HG03135 (cell line): ENCODE data around the gene KIF27.
"Not testable (repeated sequence)": the region's sequence is repeated elsewhere in the genome, so short reads cannot be mapped to it uniquely, and the experiment has no call there.

Source experiments
- ATAC-seq: cut with Tn5 transposase; IDR thresholded peaks from one replicate; pipeline ENCODE4 v1.9.1; 2021; ENCODE audit warnings: mild to moderate bottlenecking, moderate library complexity; ENCODE audit not compliant: unreplicated experiment

KIF27 gene, protein sequence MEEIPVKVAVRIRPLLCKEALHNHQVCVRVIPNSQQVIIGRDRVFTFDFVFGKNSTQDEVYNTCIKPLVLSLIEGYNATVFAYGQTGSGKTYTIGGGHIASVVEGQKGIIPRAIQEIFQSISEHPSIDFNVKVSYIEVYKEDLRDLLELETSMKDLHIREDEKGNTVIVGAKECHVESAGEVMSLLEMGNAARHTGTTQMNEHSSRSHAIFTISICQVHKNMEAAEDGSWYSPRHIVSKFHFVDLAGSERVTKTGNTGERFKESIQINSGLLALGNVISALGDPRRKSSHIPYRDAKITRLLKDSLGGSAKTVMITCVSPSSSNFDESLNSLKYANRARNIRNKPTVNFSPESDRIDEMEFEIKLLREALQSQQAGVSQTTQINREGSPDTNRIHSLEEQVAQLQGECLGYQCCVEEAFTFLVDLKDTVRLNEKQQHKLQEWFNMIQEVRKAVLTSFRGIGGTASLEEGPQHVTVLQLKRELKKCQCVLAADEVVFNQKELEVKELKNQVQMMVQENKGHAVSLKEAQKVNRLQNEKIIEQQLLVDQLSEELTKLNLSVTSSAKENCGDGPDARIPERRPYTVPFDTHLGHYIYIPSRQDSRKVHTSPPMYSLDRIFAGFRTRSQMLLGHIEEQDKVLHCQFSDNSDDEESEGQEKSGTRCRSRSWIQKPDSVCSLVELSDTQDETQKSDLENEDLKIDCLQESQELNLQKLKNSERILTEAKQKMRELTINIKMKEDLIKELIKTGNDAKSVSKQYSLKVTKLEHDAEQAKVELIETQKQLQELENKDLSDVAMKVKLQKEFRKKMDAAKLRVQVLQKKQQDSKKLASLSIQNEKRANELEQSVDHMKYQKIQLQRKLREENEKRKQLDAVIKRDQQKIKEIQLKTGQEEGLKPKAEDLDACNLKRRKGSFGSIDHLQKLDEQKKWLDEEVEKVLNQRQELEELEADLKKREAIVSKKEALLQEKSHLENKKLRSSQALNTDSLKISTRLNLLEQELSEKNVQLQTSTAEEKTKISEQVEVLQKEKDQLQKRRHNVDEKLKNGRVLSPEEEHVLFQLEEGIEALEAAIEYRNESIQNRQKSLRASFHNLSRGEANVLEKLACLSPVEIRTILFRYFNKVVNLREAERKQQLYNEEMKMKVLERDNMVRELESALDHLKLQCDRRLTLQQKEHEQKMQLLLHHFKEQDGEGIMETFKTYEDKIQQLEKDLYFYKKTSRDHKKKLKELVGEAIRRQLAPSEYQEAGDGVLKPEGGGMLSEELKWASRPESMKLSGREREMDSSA (N-terminal part only)

DNA sequence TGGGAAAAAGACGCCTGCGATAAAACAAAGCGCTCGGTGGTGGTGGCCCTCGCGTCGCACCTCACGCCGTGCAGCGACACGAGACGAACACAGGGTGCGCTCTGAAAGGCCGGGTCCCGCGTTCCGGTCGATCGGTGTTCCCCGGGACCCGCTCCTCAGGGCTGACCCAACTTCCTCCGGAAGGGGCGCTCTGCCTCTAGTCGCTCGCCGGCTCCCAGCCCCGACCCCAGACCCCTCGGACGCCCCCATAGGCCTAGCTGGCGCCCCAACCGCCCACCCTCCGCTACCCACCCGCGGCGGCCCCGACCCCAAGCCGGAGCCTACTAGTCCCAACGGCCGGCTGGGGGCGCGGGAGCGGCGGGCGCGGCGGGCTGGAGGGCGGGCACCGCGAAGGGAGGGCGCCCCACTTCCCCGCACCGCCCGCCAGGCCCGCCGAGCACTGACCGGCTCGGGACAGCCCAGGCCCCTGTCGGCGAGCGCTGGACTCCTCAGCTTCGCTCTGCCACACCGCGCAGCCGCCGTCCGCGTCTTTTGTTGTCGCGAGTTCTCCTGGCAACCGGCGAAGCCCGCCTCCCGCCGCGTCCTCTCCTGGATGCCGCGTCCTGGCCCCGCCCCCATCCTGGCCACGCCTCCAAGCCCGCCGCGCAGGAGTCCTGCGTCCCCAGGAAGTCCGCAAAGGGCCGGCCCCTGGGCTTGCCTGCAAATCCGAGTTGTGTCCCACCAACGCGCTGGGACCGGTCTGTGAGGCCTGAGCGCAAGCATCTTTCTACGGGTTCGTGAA lies at the start of gene KIF27:
Gene KIF27 (minus strand): TSS at position 506 of the 781 bp plus-strand sequence. CDS start 5,841 bp downstream, outside the sequence.
- peak; percentile 91 for ATAC-seq

DNA sequence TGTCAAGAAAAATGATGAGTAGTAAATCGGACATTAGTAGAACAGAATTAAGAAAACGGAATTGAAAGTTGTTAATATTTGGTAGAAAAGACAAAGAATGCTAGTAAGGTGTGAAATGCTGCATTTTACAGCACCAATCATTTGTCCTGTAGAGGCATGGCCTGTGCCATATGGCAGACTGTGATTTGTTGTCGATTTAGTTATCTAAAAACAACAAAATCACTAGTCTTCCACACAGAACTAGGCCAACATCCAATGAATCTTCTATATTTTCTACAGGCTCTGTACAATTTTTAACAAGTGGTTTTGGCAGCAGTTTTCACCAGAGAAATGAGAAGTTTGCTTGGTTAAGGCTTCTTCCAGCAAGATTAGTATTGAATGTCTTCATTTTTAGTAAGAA lies 48.4 kb upstream of the KIF27 start:
- no peak for ATAC-seq

DNA sequence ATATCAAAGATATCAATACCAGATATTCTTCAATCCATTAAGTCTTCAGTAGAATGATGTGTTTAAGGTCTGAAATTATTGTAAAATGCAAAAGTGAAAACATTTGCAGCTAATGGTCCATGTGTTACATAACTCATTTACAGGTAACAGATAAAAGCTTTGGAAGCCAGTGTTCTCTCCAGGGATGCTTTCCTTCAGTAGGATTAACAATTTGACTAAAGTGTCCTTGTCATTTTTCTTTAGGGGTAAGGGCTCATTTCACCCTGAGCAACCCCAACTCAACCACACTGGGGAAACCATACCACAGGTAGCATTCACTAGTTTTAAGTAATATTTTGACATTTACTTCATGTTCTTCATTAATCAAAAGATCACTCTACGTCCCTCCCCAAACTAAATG lies 45.8 kb upstream of the KIF27 start:
- no peak for ATAC-seq

DNA sequence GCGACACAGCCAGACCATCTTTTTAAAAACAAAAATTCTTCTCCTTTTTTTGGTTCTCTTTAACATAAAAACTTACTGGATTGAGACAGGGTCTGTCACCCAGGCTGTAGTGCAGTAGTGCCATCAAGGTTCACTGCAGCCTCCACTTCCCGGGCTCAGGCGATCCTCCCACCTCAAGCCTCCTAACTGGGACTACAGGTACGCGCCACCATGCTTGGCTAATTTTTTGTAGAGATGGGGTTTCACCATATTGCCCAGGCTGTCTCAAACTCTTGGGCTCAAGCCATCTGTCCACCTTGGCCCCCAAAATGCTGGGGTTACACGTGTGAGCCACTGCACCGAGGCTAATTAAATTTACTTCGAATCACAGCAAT lies 45.0 kb upstream of the KIF27 start:
- ATAC-seq: no peak

DNA sequence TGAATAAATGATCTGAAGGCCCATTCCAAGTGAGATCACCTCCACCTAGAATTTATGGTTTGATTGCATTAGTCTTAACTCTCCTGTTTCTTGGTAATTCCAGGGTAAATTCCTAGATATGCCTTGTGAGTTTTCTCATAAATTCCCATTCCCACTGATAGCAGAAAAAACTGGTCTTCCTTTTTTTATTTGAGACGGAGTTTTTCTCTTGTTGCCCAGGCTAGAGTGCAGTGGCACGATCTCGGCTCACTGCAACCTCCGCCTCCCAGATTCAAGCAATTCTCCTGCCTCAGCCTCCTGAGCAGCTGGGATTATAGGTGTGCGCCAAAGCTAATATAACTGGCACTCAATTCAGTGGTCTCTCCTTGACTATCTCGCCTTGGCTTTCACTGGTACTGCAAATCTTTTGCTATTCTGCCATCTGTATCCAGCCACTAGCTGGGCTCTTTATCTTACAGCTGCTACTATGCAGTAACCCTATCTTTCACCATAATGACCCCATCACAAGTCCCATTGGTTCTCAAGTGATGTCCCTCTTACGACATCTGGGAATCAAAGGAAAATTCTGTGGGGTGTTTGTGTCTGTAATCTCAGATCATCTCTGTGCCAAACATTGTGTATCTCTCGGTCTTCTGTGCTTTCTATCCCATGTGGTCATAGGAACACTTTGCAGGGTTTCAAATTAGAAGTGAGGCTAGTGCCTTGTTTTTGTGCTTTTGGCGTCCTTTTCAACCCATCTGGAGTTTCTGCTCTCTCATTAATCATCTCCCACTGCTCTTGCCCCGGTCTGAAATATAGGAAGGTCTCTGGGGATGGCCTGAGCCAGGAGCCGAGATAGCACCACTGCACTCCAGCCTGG lies 44.3 kb upstream of the KIF27 start:
- ATAC-seq: no peak

DNA sequence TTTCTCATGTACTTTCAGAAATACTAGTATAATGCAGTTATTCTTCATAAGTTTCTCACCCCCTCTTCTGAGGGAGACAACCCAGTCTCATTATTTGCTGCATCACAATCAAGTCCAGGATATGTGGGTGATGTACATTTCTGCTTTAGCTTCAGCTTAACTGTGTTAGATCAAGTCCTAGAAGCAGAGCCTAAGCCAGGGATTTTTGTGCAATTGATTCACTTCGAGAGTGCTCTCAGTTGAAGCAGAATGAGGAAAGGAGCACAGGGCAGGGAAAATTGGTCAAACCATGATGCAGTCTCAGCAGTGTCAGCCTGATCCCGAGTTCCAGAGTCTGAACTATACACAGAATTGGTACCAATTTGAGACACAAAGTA lies 43.7 kb upstream of the KIF27 start:
- ATAC-seq: no peak

DNA sequence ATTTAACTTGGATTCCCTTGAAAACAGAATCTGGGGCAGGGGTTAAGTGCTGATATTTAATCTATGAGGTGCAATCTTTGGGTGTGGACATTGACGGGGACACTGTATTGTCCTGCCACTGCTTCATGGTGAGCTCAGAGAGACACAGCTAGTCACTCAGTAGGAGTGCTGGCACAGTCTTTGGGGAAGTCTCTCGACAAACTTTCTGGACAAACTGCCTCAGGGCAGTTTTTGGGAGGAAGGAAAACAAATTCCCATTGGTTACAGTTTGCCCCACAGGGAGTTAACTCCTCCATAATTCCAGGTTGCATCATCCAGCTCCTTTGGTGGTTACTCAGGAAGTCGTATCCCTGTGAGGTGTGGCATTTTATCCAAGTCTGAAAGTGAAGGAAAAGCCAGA lies 40.9 kb upstream of the KIF27 start:
- ATAC-seq: no peak

DNA sequence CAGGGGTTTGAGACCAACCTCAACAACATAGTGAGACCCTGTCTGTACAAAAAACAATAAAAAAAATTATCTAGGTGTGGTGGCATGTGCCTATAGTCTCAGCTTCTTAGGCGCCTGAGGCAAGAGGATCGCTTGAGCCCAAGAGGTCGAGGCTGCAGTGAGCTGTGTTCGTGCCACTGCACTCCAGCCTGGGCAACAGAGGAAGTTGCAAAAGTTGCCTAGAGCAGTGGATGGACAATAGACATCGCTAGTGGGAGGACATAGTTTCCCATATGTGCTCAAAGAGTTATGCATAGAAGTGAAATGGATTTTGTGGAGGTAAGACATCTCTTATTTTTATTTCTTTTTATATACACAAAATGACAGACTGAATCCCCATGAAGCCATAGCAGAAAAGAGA lies 39.8 kb upstream of the KIF27 start:
- ATAC-seq: no peak

DNA sequence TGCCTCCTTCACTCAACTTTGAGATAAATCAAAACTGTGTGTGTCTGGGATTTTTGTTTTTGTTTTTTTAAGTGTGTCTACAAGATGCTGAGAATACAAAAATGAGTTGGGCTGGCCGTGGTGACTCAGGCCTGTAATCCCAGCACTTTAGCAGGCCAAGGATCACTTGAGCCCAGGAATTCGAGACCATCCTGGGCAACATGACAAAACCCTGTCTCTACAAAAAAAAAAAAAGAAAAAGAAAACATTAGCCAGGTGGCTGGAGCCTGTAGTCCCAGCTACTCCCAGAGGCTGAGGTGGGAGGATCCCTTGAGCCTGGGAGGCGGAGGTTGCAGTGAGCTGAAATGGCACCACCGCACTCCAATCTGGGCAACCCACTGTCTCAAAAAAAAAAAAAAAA lies 37.8 kb upstream of the KIF27 start:
- no peak for ATAC-seq

DNA sequence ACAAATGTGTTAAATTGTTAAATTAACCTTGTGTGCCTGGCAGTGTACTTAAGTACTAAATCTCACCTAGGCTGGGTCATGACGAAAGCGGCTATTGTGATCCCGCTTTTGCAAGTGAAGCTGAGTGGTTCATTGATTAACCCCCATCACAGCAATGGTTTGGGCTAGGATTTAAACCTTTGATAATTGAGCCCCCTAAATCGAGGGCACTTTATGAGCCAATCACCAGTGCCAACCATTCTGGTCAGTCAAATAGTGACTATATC lies 35.9 kb upstream of the KIF27 start:
- no peak for ATAC-seq

DNA sequence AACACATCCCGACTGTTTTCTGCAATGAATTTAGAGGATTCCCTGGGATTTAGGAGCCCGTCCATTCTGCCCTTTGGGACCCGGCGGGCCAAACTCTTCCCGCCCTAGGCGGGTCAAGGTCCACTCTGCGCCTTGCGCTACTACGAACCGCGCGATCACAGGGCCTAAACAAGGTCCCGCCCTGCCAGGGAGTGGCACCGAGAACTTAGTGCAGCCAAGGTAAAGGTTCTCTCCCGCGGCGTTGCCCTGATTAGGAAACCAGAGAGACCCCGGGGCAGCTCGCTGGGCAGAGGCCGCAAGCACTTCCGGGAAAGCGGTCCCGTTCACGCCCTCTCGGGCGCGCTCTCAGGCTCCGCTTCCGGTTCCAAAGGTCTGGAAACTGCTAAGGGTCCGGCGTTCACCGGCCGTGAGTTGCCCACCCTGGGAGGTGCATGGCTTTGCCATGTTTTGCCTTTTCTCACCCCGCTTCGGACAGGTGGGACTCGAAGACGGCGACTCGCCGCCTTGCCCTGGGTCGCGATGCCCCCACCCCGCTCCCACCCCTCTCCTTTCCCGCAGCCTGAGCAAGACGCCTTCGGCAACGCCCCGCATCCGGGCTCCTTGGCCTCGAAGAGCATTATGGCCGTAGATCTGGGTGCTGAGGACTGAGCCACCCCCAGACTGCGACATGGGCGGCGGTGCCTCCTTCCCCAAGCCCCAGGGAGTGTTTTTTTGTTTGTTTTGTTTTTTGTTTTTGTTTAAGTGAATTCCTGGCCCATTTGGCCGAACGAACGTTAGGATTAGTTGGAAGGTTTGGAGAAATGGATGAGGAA lies 35.4 kb upstream of the KIF27 start:
- ATAC-seq: peak; percentile 68

DNA sequence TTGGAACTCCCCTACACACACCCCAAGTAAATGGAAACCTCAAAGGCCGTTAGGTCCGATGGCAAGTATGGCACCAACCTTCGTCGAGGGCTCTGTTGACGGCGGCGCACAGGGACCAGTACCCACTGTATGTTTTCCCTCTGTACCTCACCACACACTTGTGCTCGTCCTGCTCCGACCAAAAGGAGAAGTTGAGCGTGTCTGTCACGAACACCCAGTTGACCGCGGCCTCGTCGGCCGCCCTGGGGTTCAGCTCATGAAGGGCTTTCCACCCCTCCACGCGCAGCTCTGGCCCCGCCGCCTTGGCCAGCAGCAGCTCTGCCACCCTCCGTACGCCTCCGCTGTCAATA lies 34.8 kb upstream of the KIF27 start:
- ATAC-seq: peak; percentile 55

DNA sequence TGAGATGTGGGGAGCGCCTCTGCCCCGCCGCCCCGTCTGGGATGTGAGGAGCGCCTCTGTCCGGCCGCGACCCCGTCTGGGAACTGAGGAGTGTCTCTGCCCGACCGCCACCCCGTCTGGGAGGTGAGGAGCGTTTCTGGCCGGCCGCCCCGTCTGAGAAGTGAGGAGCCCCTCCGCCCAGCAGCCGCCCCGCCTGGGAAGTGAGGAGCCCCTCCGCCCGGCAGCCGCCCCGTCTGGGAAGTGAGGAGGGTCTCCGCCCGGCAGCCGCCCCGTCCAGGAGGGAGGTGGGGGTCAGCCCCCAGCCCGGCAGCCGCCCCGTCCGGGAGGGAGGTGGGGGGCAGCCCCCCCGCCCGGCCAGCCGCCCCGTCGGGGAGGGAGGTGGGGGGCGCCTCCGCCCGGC lies 26.9 kb upstream of the KIF27 start:
- not testable (repeated sequence) for ATAC-seq

DNA sequence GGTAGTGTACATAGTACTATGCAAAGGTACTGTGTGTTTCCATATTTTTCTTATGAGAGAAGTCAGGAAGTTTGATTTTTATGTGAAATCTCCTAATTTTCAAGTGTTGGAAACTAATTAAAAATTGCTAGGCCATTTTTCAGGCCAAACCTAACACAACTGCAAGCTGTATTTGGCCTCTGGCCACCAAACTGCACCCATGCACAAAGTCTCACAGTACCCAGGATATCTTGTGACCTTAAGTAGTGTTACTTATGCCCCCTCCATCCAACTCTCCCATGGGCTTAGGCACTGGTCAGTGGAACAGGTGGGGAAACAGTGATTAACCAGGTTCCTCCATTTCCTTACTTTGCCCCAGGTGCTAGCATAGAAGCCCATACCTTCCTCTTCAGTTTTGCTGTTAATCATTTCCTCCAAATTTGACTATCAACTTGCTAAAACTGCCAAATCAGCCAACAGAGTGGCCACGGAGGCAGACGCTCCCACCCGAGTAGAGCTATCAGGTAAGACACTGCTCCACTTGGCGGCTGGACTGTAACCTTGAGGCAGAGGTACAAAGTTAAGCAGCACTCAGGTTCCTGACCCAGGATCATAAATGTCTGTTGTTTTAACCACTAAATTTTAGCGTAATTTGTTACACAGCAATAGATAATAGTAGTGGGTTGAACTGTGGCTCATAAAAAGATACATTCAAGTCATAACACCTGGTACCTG lies 19.5 kb upstream of the KIF27 start:
- no peak for ATAC-seq

DNA sequence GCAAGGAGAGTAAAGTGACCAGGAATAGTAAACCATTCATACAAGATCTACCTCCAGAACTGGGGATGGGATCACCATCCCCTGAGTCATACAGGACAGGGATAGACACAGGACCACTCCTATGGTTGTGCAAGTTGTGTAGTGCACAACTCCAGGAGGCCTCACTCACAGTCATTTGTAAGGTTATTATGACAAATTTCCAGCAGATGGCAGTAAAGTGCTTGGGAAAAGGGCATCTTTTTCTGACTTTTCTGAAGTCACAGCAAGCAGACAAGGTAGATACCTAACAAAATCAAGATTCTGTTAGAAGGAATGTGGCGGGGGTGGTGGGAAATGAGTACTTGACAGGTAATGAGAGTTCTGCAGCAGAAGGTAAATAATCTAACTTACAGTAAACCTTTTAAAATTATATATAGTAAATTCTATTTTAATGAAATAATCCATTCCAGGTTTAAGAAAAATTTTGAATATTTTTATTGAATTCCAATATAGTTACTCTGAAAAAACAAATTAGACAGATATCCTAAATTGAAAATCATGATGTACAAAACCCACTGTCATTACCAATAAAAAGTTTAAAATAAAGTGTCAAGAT lies 16.7 kb upstream of the KIF27 start:
- ATAC-seq: no peak

DNA sequence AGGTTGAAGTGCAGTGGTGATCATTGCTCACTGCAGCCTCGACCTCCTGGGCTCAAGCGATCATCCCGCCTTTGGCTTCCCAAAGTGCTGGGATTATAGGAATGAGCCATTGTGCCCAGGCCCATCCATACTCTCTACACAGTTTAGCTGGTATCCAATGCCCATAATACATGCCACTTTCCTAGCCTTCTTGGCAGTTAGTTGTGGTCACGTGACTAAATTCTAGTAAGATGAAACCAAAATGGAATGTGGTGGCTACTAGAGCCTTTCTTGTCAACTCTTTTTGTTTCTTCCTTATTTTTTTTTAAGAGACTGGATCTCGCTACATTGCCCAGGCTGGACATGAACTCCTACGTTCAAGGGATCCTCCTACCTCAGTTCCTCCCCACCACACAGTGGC lies 15.3 kb upstream of the KIF27 start:
- ATAC-seq: no peak

DNA sequence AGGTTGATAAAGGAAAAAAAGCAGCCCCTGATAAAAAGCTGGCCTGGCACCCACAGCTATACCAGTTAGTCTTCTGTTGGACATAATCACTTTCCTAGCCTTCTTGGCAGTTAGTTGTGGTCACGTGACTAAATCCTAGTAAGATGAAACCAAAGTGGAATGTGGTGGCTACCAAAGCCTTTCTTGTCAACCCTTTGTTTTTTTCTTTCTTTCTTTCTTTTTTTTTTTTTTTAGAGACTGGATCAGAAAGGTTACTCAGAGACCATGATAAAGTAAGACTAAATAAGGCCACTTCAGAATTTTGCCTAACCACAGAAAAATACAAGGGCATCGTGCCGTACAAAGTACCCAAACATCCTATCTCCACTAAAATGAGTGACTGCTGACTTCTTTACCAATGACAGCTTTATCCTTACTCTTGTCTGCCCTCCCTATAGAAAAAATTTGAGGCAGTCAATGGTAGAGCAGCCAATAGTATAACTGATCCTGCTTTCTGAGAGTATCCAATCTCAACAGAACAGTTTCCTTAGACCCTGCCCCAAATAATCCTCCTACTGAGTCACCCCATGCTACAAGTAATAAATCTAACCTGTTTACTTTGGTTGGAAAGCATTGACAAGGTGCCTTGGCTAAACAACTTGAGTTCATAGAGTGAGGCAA lies 14.2 kb upstream of the KIF27 start:
- no peak for ATAC-seq
